ENCODE data around the gene C4A. TPM values are rescaled to one million over a fixed set of nuclear protein-coding genes. Genes with fewer than 3 reads are reported as not detected.
"Not testable (repeated sequence)": the region's sequence is repeated elsewhere in the genome, so short reads cannot be mapped to it uniquely, and the experiment has no call there.

The C4A gene
- total RNA-seq = 10 to 100 TPM in 1 of 4 donors, 1 to 10 TPM in 3; 4.0 to 10.2 (median 5.3) TPM

DNA sequence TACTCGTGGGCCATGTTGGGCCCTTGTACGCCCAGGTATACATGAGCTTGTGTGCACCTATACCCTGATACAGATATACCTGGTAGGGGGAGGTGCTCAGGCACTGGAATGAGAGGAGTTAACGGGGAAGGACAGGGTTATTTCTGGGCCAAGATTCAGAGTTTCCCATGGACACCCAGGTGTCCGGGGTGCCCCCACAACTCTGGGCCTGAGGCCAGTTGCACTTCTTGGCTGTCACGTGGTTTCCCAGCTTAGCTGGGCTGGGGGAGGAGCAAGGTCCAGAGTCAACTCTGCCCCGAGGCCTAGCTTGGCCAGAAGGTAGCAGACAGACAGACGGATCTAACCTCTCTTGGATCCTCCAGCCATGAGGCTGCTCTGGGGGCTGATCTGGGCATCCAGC lies at the start of gene C4A:
Gene C4A (plus strand): TSS at position 314 of the 400 bp plus-strand sequence. CDS start 51 bp downstream, at position 365.
- H3K9me3 ChIP-seq; DNase-seq (ENCODE audit: low spot score in 2 of 2); H3K4me3 ChIP-seq; H3K27ac ChIP-seq; H3K27me3 ChIP-seq; H3K4me1 ChIP-seq: not testable (repeated sequence)
- no CpG with 5 or more reads among the region's 7 CpGs for WGBS
- H3K36me3 ChIP-seq = peaks cover 13% of the 10 kb centered on the region

DNA sequence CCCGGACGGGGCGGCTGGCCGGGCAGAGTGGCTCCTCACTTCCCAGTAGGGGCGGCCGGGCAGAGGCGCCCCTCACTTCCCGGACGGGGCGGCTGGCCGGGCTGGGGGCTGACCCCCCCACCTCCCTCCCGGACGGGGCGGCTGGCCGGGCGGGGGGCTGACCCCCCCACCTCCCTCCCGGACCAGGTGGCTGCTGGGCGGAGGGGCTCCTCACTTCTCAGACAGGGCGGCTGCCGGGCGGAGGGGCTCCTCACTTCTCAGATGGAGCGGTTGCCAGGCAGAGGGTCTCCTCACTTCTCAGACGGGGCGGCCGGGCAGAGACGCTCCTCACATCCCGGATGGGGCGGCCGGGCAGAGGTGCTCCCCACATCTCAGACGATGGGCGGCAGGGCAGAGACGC lies 49.7 kb upstream of the C4A start:
- WGBS = 95% methylated on average over 8 of the region's 32 CpGs
- not testable (repeated sequence) for H3K27ac ChIP-seq; H3K9me3 ChIP-seq; H3K27me3 ChIP-seq; H3K4me1 ChIP-seq; H3K36me3 ChIP-seq; DNase-seq (ENCODE audit: low spot score in 2 of 2); H3K4me3 ChIP-seq

DNA sequence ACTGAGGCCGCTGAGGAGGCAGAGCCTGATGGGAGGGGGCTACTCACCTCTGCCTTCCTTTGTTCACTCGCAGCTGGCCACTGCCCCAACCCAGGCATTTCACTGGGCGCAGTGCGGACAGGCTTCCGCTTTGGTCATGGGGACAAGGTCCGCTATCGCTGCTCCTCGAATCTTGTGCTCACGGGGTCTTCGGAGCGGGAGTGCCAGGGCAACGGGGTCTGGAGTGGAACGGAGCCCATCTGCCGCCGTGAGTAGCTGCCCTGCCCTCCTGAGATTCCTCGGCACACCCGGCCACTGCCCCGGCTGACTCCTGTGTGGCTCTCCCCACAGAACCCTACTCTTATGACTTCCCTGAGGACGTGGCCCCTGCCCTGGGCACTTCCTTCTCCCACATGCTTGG lies 48.3 kb upstream of the C4A start:
- Histone ChIP-seq H3K36me3 (no peaks in the 10 kb centered on the region), H3K9me3 (no peaks in the 10 kb centered on the region), H3K27me3 (no peaks in the 10 kb centered on the region), H3K4me1 (no peaks in the 10 kb centered on the region), H3K27ac (no peak overlapping the region), H3K4me3 (no peak overlapping the region)
- WGBS = 87% methylated on average over 19 of the region's 19 CpGs
- DNase-seq (ENCODE audit: low spot score in 2 of 2) = no peak
- TF ChIP-seq POLR2AphosphoS5 (IDR thresholded peaks at IDR 0.05) (no peak), POLR2A (IDR thresholded peaks at IDR 0.05) (no peak), EP300 (IDR thresholded peaks at IDR 0.05) (no peak)
- TF ChIP-seq, protein P1, sequence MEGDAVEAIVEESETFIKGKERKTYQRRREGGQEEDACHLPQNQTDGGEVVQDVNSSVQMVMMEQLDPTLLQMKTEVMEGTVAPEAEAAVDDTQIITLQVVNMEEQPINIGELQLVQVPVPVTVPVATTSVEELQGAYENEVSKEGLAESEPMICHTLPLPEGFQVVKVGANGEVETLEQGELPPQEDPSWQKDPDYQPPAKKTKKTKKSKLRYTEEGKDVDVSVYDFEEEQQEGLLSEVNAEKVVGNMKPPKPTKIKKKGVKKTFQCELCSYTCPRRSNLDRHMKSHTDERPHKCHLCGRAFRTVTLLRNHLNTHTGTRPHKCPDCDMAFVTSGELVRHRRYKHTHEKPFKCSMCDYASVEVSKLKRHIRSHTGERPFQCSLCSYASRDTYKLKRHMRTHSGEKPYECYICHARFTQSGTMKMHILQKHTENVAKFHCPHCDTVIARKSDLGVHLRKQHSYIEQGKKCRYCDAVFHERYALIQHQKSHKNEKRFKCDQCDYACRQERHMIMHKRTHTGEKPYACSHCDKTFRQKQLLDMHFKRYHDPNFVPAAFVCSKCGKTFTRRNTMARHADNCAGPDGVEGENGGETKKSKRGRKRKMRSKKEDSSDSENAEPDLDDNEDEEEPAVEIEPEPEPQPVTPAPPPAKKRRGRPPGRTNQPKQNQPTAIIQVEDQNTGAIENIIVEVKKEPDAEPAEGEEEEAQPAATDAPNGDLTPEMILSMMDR (IDR thresholded peaks at IDR 0.05) = no peak

DNA sequence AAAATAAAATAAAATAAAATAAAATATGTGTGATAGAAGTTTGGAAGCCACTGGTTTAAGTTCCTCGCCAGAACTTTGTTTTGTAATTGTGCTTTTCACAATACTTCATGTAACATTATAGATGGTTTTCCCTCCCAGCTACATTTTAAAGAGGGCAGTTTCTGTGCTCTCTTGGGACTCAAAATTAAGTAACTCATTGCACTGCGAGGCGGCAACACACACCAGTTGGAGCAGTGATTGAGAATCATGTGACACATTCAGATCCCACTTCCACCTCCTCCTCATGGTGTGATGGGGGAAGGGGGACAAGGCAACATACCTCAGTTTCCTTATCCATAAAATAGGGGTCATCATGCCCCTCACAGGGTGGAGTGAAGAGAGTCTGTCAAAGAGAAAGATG lies 46.8 kb upstream of the C4A start:
- no peak for DNase-seq (ENCODE audit: low spot score in 2 of 2)
- 80% methylated on average over 3 of the region's 3 CpGs for WGBS
- H3K4me3 ChIP-seq = no peak overlapping the region
- no peaks in the 10 kb centered on the region for H3K36me3 ChIP-seq
- TF ChIP-seq EP300 (IDR thresholded peaks at IDR 0.05) = no peak
- TF ChIP-seq POLR2AphosphoS5 (IDR thresholded peaks at IDR 0.05) = no peak
- TF ChIP-seq POLR2A (IDR thresholded peaks at IDR 0.05) = no peak
- TF ChIP-seq, protein P1 (IDR thresholded peaks at IDR 0.05) = no peak
- H3K27ac ChIP-seq = no peak overlapping the region
- H3K4me1 ChIP-seq = no peaks in the 10 kb centered on the region
- no peaks in the 10 kb centered on the region for H3K27me3 ChIP-seq
- no peaks in the 10 kb centered on the region for H3K9me3 ChIP-seq

DNA sequence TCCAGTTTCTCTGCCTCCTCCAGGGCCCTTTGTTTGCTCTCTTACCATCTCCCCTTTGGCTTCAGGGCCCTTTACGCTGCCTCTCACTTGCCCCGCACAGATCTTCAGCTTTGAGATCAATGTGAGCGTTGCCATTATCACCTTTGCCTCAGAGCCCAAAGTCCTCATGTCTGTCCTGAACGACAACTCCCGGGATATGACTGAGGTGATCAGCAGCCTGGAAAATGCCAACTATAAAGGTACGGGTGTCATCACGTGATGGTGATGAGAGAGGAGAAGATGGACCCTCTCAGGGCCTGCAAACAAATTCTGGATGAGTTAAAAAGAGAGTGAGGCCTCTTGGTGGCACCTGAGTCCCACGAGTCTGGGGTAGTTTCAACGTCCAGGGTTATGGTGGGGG lies 46.0 kb upstream of the C4A start:
- Histone ChIP-seq H3K36me3 (no peaks in the 10 kb centered on the region), H3K4me1 (no peaks in the 10 kb centered on the region), H3K27ac (no peak overlapping the region), H3K9me3 (no peaks in the 10 kb centered on the region), H3K27me3 (no peaks in the 10 kb centered on the region), H3K4me3 (no peak overlapping the region)
- DNase-seq (ENCODE audit: low spot score in 2 of 2) = no peak
- 85% methylated on average over 9 of the region's 9 CpGs for WGBS
- TF ChIP-seq, protein P1 (IDR thresholded peaks at IDR 0.05) = no peak
- no peak for TF ChIP-seq EP300 (IDR thresholded peaks at IDR 0.05)
- no peak for TF ChIP-seq POLR2AphosphoS5 (IDR thresholded peaks at IDR 0.05)
- no peak for TF ChIP-seq POLR2A (IDR thresholded peaks at IDR 0.05)

DNA sequence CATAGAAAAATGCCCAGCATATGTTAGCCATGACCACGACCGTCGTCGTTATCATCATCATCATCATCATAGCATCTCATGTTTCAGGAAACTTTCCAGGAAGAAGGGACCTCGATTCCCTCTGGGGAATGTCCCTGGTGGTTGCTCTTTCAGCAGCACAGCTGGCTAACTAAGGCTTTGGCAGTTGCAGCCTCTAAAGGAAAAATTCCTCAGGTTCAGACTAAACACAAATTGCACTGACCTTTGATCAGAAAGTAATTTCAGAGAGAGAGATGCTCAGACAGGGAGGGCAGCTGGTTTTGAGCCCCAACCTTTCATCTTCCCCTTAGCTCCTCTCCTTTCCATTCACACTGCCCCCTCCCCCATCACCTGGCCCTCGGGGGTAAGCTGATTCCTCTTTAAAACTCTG lies 41.6 kb upstream of the C4A start:
- no peak for DNase-seq (ENCODE audit: low spot score in 2 of 2)
- Histone ChIP-seq H3K4me3 (no peak overlapping the region), H3K4me1 (peaks cover 6% of the 10 kb centered on the region), H3K36me3 (no peaks in the 10 kb centered on the region), H3K27ac (no peak overlapping the region), H3K9me3 (no peaks in the 10 kb centered on the region), H3K27me3 (no peaks in the 10 kb centered on the region)
- TF ChIP-seq POLR2AphosphoS5 (IDR thresholded peaks at IDR 0.05) (no peak), EP300 (IDR thresholded peaks at IDR 0.05) (no peak), POLR2A (IDR thresholded peaks at IDR 0.05) (no peak)
- TF ChIP-seq, protein P1 (IDR thresholded peaks at IDR 0.05) = no peak
- WGBS = 19% methylated on average over 6 of the region's 6 CpGs

All from suprapubic skin (tissue), 4 donors.